Endothelial cell of umbilical vein (primary cell): Measurements from ENCODE around the gene TPCN2. TPM values are rescaled to one million over a fixed set of nuclear protein-coding genes. Genes with fewer than 3 reads are reported as not detected.

ENCODE experiments used
- BruUV-seq: library from RNA; stranded (reverse); fragments of 400-500 nt; replicated peaks from 2 replicates; lab custom pipeline; 2021; lab: Mats Ljungman, UMichigan
- CTCF ChIA-PET: fragments of 300-600, 350-600 bp; sonication (Branson Sonifier 250); formaldehyde crosslinking; loops from one replicate; lab custom pipeline; 2021; ENCODE audit warnings: antibody characterized with exemption, inconsistent platforms; lab: Charles Lee
- POLR2A ChIA-PET: fragments of 300-600, 350-600 bp; sonication (Branson Sonifier 250); formaldehyde crosslinking; loops from one replicate; lab custom pipeline; 2021; ENCODE audit warnings: antibody characterized with exemption, inconsistent platforms; lab: Charles Lee
- DNase-seq: peaks from one replicate; pipeline ENCODE4 v3.0.0-alpha.2; 2011; ENCODE audit warnings: low read depth, low spot score
- FAIRE-seq: peaks from 2 replicates; lab custom pipeline; 2011; peaks lifted over from hg19 to GRCh38; lab: Jason Lieb, UNC
- H2AFZ ChIP-seq: 2 replicates; pipeline ENCODE4 v1.6.0; 2012; ENCODE audit warnings: low read depth, low read length, control low read depth, inconsistent platforms
- H3K27ac ChIP-seq: 2 replicates; pipeline ENCODE4 v1.5.1; 2011; ENCODE audit warnings: low read depth, mild to moderate bottlenecking, control low read depth, low read length, moderate library complexity; ENCODE audit not compliant: insufficient read depth
- H3K27me3 ChIP-seq, 2 experiments: 2 replicates each; pipeline versions ENCODE4 v1.6.0 to v1.6.1; 2011; ENCODE audit warnings: low read length in 2 of 2, mixed read lengths in 1 of 2; ENCODE audit not compliant: control insufficient read depth in 2 of 2, insufficient read depth in 2 of 2
- H3K36me3 ChIP-seq, 2 experiments: 2 replicates in 1 of 2; 3 replicates in 1 of 2; pipeline ENCODE4 v1.5.1; 2011; ENCODE audit warnings: low read length in 2 of 2, mild to moderate bottlenecking in 1 of 2, moderate library complexity in 1 of 2; ENCODE audit not compliant: control insufficient read depth in 2 of 2, insufficient read depth in 2 of 2; ENCODE audit errors: extremely low read depth in 1 of 2
- H3K4me1 ChIP-seq: 3 replicates; pipeline ENCODE4 v1.5.1; 2011; ENCODE audit warnings: mild to moderate bottlenecking, low read length; ENCODE audit not compliant: control insufficient read depth, insufficient read depth; ENCODE audit errors: extremely low read depth
- H3K4me2 ChIP-seq: 2 replicates; pipeline ENCODE4 v1.6.1; 2011; ENCODE audit warnings: low read length, control low read depth, mixed read lengths; ENCODE audit not compliant: insufficient read depth
- H3K4me3 ChIP-seq, 3 experiments: fragments of 200-600 bp in 1 of 3; sonication (generic), shearing (Covaris generic) in 1 of 3; replicated peaks in 1 of 3; 2 replicates each; pipeline ENCODE4 v1.5.1; 2011 to 2016; ENCODE audit warnings: control low read depth in 3 of 3, low read length in 3 of 3, mild to moderate bottlenecking in 2 of 3, inconsistent platforms in 1 of 3, low read depth in 1 of 3, moderate library complexity in 1 of 3; ENCODE audit not compliant: insufficient read depth in 1 of 3
- H3K79me2 ChIP-seq: 2 replicates; pipeline ENCODE4 v1.6.0; 2012; ENCODE audit warnings: low read length, inconsistent platforms; ENCODE audit not compliant: control insufficient read depth, insufficient read depth
- H3K9ac ChIP-seq: replicated peaks from 2 replicates; pipeline ENCODE3; 2011; ENCODE audit warnings: low read length, control low read depth; ENCODE audit not compliant: insufficient read depth; ENCODE audit errors: extremely low read depth
- H3K9me1 ChIP-seq: replicated peaks from 3 replicates; pipeline ENCODE4 v1.6.0; 2011; ENCODE audit warnings: mild to moderate bottlenecking, low read length; ENCODE audit not compliant: control insufficient read depth, insufficient read depth; ENCODE audit errors: extremely low read depth
- H3K9me3 ChIP-seq: replicated peaks from 2 replicates; pipeline ENCODE4 v1.5.1; 2012; ENCODE audit warnings: low read length, inconsistent platforms; ENCODE audit not compliant: control insufficient read depth, insufficient read depth
- H4K20me1 ChIP-seq: replicated peaks from 2 replicates; pipeline ENCODE3; 2011; ENCODE audit warnings: mild to moderate bottlenecking, low read length; ENCODE audit not compliant: control insufficient read depth, insufficient read depth; ENCODE audit errors: extremely low read depth
- CTCF ChIP-seq, 2 donors: IDR thresholded peaks; 1 replicate in 1 of 2; 2 replicates in 1 of 2; pipeline ENCODE4 v1.5.1; 2011; ENCODE audit warnings: low read length in 2 of 2, mild to moderate bottlenecking in 2 of 2, moderate library complexity in 2 of 2, control low read depth in 1 of 2, inconsistent platforms in 1 of 2, low read depth in 1 of 2; ENCODE audit not compliant: insufficient read depth in 1 of 2; ENCODE audit errors: extremely low read depth in 1 of 2
- EZH2 ChIP-seq: IDR thresholded peaks from 2 replicates; pipeline ENCODE4 v1.6.1; 2012; ENCODE audit warnings: borderline replicate concordance, low read depth, mild to moderate bottlenecking, moderate library complexity, low read length, inconsistent platforms; ENCODE audit not compliant: severe bottlenecking
- FOS ChIP-seq: IDR thresholded peaks from 2 replicates; pipeline ENCODE4 v1.6.1; 2011; ENCODE audit warnings: mild to moderate bottlenecking, low read length, moderate library complexity, borderline replicate concordance; ENCODE audit not compliant: insufficient read depth
- GATA2 ChIP-seq: IDR thresholded peaks from 2 replicates; pipeline ENCODE4 v1.7.0; 2011; ENCODE audit warnings: low read depth, mild to moderate bottlenecking, moderate library complexity, mixed read lengths, low read length; ENCODE audit not compliant: insufficient read length, insufficient read depth
- JUN ChIP-seq: IDR thresholded peaks from 2 replicates; pipeline ENCODE4 v1.6.1; 2011; ENCODE audit warnings: borderline replicate concordance, low read depth; ENCODE audit not compliant: insufficient read length, insufficient read depth
- MAX ChIP-seq: IDR thresholded peaks from 2 replicates; pipeline ENCODE4 v1.6.1; 2011; ENCODE audit not compliant: insufficient read depth, insufficient read length
- MYC ChIP-seq: IDR thresholded peaks from one replicate; pipeline ENCODE4 v1.6.1; 2011; ENCODE audit warnings: mild to moderate bottlenecking, low read depth, low read length
- POLR2A ChIP-seq: IDR thresholded peaks from 2 replicates; pipeline ENCODE4 v1.6.1; 2012; ENCODE audit warnings: low read depth, mild to moderate bottlenecking, control low read depth, low read length
- POLR2AphosphoS5 ChIP-seq: IDR thresholded peaks from 2 replicates; pipeline ENCODE4 v1.6.1; 2012; ENCODE audit warnings: low read depth, mild to moderate bottlenecking, control low read depth, low read length, moderate library complexity; ENCODE audit not compliant: insufficient read depth
- dilution Hi-C: fragments of 300-500 bp; cut with MboI; formaldehyde crosslinking; loops from one replicate; pipeline ENCODE4 v1.15.0; 2019; ENCODE audit warnings: low sequenced_read_pairs; ENCODE audit not compliant: extremely low pct_ligation_motif_present
- intact Hi-C: fragments of 100-400 bp; cut with micrococcal nuclease; formaldehyde crosslinking; loops from one replicate; pipeline ENCODE4 v1.10.0; 2022
- polyA plus RNA-seq, 4 experiments: library from polyadenylated mRNA; depleted of rRNA in 3 of 4; stranded (reverse) in 3 of 4; unstranded in 1 of 4; fragments of >200 nt; gene quantifications; 2 replicates each; pipeline versions ENCODE4 v1.2.1 to v1.2.3, GENCODE V29; 2011 to 2012; ENCODE audit warnings: missing spikeins in 1 of 4
- total RNA-seq: library from RNA; stranded (reverse); gene quantifications from 2 replicates; pipeline ENCODE4 v1.2.3, GENCODE V29; 2021

Gene TPCN2
- total and polyA plus RNA-seq, 2 donors (not counting 3 experiments of a cell fraction or from before 2014, with no cell fraction given) = 10.3 to 13.4 TPM

- DNase-seq (no peak), FAIRE-seq (no peak)
- H3K79me2 ChIP-seq = no peaks in the 10 kb centered on the region
- no peak overlapping the region for H2AFZ ChIP-seq
- H3K9ac ChIP-seq = no peak overlapping the region
- POLR2A ChIA-PET = no interaction called here
- intact Hi-C loops = loop anchor here (10.0 kb wide), 1 partner anchor 179 kb away; the partner anchor contains the start of genes IGHMBP2 and MRPL21
- H4K20me1 ChIP-seq = no peaks in the 10 kb centered on the region
- H3K4me1 ChIP-seq = no peaks in the 10 kb centered on the region
- TF ChIP-seq JUN (no peak), EZH2 (no peak), GATA2 (no peak)
- no peak overlapping the region for H3K27ac ChIP-seq
- H3K9me3 ChIP-seq = no peaks in the 10 kb centered on the region
- H3K36me3 ChIP-seq = peaks cover 0 to 9% of the 10 kb centered on the region in 2 experiments
- H3K9me1 ChIP-seq = no peaks in the 10 kb centered on the region
- H3K27me3 ChIP-seq = no peaks in the 10 kb centered on the region
- H3K4me3 ChIP-seq = no peak overlapping the region
- CTCF ChIA-PET = no interaction called here
- H3K4me2 ChIP-seq = no peak overlapping the region
- BruUV-seq = no TSS peak
- dilution Hi-C loops = no loop called here
These were observed 35.0 kb downstream of the TPCN2 start for GRCh38 chr11:69083531-69084247.

GRCh38 chr11:69084371-69084770 lies 35.6 kb downstream of the TPCN2 start:
- dilution Hi-C loops (no loop called here), intact Hi-C loops (loop anchor here (10.0 kb wide), 1 partner anchor 180 kb away; the partner anchor contains the start of genes IGHMBP2 and MRPL21)
- FAIRE-seq (no peak), DNase-seq (no peak)
- no peaks in the 10 kb centered on the region for H4K20me1 ChIP-seq
- H3K4me2 ChIP-seq = no peak overlapping the region
- H3K27me3 ChIP-seq = no peaks in the 10 kb centered on the region
- H3K9ac ChIP-seq = no peak overlapping the region
- H2AFZ ChIP-seq = no peak overlapping the region
- ChIA-PET CTCF (no interaction called here), POLR2A (no interaction called here)
- H3K27ac ChIP-seq = no peak overlapping the region
- no peak overlapping the region for H3K4me3 ChIP-seq
- H3K9me1 ChIP-seq = no peaks in the 10 kb centered on the region
- no TSS peak for BruUV-seq
- TF ChIP-seq MYC (no peak), JUN (no peak), FOS (no peak), EZH2 (no peak), GATA2 (no peak), POLR2AphosphoS5 (no peak), CTCF (IDR thresholded peaks at IDR 0.05; ENCODE audit: extremely low read depth in 1 of 2, insufficient read depth in 1 of 2, low read depth in 1 of 2, low read length in 2 of 2) (no peak), POLR2A (no peak), MAX (no peak)
- H3K79me2 ChIP-seq = no peaks in the 10 kb centered on the region
- peaks cover 0 to 7% of the 10 kb centered on the region in 2 experiments for H3K36me3 ChIP-seq
- H3K9me3 ChIP-seq = no peaks in the 10 kb centered on the region
- H3K4me1 ChIP-seq = no peaks in the 10 kb centered on the region
